Spleen (tissue), 11 donors: Measurements from ENCODE around the gene SPATA20. TPM values are rescaled to one million over a fixed set of nuclear protein-coding genes. Genes with fewer than 3 reads are reported as not detected.

Source experiments
- DNase-seq: peaks from one replicate; pipeline ENCODE4 v3.0.0-alpha.2; 2020
- H3K27ac ChIP-seq, 8 donors: fragments of 200-600 bp; sonication (generic) in 7 of 8; 1 replicate in 4 of 8; 2 replicates in 4 of 8; pipeline versions ENCODE4 v1.5.0 to v1.8.0; 2016 to 2021; ENCODE audit warnings: inconsistent platforms in 4 of 8, mild to moderate bottlenecking in 4 of 8, moderate library complexity in 1 of 8
- H3K27me3 ChIP-seq, 7 donors: fragments of 200-600 bp; sonication (generic) in 6 of 7; replicated peaks in 1 of 7; 1 replicate in 4 of 7; 2 replicates in 3 of 7; pipeline versions ENCODE4 v1.5.0 to v1.8.0; 2016 to 2021; ENCODE audit warnings: inconsistent platforms in 3 of 7, mild to moderate bottlenecking in 1 of 7
- H3K36me3 ChIP-seq, 6 donors: fragments of 200-600 bp; sonication (generic) in 5 of 6; 1 replicate in 4 of 6; 2 replicates in 2 of 6; pipeline versions ENCODE4 v1.5.0 to v1.8.0; 2016 to 2021; ENCODE audit warnings: inconsistent platforms in 2 of 6
- H3K4me1 ChIP-seq, 6 donors: fragments of 200-600 bp; sonication (generic) in 5 of 6; 1 replicate in 3 of 6; 2 replicates in 3 of 6; pipeline versions ENCODE4 v1.5.0 to v1.8.0; 2016 to 2021; ENCODE audit warnings: inconsistent platforms in 3 of 6
- H3K4me3 ChIP-seq, 8 donors: fragments of 200-600 bp; sonication (generic) in 7 of 8; 1 replicate in 4 of 8; 2 replicates in 4 of 8; pipeline versions ENCODE4 v1.5.0 to v1.8.0; 2016 to 2021; ENCODE audit warnings: inconsistent platforms in 4 of 8, mild to moderate bottlenecking in 4 of 8, moderate library complexity in 2 of 8
- H3K9me3 ChIP-seq, 8 donors: fragments of 200-600 bp; sonication (generic) in 7 of 8; 1 replicate in 4 of 8; 2 replicates in 4 of 8; pipeline versions ENCODE4 v1.5.0 to v1.8.0; 2016 to 2021; ENCODE audit warnings: inconsistent platforms in 4 of 8
- CTCF ChIP-seq, 11 experiments: fragments of 200-600 bp in 7 of 11; fragments of 450-650 bp in 4 of 11; sonication (generic) in 4 of 11; IDR thresholded peaks in 8 of 11; conservative IDR thresholded peaks in 3 of 11; 1 replicate in 7 of 11; 2 replicates in 4 of 11; pipeline versions ENCODE4 v1.4.0 to v1.8.0; 2016 to 2021; ENCODE audit warnings: antibody characterized with exemption in 11 of 11, inconsistent platforms in 4 of 11, mild to moderate bottlenecking in 1 of 11
- POLR2A ChIP-seq, 3 donors: fragments of 450-650 bp; IDR thresholded peaks; one replicate each; pipeline ENCODE4 v1.5.1; 2017; ENCODE audit warnings: antibody characterized with exemption in 3 of 3, mild to moderate bottlenecking in 1 of 3
- POLR2AphosphoS5 ChIP-seq, 3 donors: sonication (generic); formaldehyde crosslinking; IDR thresholded peaks; one replicate each; pipeline ENCODE4 v1.5.1; 2017; ENCODE audit warnings: antibody characterized with exemption in 3 of 3
- WGBS, 5 donors: extraction: QIAGEN DNeasy Blood & Tissue Kit in 3 of 5; methylation state at CpG; one replicate each; pipeline versions ENCODE4 v1.1.5 to v1.1.7; 2013 to 2018; 5-methylcytosine and 5-hydroxymethylcytosine counted together
- intact Hi-C: fragments of 100-400 bp; cut with DNase I; formaldehyde crosslinking; loops from one replicate; pipeline ENCODE4 v1.15.0; 2023; ENCODE audit warnings: low total_unique reads
- polyA plus RNA-seq, 3 donors: library from polyadenylated mRNA; stranded (reverse); fragments of 200-250 nt; gene quantifications; one replicate each; pipeline ENCODE4 v1.2.1, GENCODE V29; 2013
- total RNA-seq, 7 donors: library from RNA; depleted of rRNA in 3 of 7; stranded (reverse); fragments of >200 nt in 3 of 7; fragmentation: NEBNext Ultra II Directional in 4 of 7; extraction: Animal tissue kit (Norgen Biotek cat#: 25700) in 4 of 7; gene quantifications; one replicate each; pipeline versions ENCODE4 v1.1.0 to v1.2.1, GENCODE V29; 2016 to 2021
- donor health status: healthy with polysubstance abuse.
- donor health status: DM: no; HTN: no; CAD: no; lungs with moderate emphysema.
- donor health status: DM: no; HTN: no; CAD: no.
- donor health status: Bipolar disorder and iron deficiency.
- donor health status: healthy.
- donor health status: DM: no; HTN: no; CAD: no.
- donor health status: DM: yes; HTN: yes; CAD: no.

SPATA20 gene
- total and polyA plus RNA-seq, 10 donors: 14.9 to 128 (median 57.1) TPM

- 85 to 93% (median 92%) methylated on average over 8 of the region's 8 CpGs for WGBS, 5 donors
- H3K27me3 ChIP-seq: peaks cover 0 to 47% (median 10%) of the 10 kb centered on the region in 7 donors
- intact Hi-C loops: no loop called here
- no peaks in the 10 kb centered on the region for H3K36me3 ChIP-seq
- H3K4me1 ChIP-seq: peaks cover 0 to 9% (median under 1%) of the 10 kb centered on the region in 6 donors
- H3K9me3 ChIP-seq: no peaks in the 10 kb centered on the region
- TF ChIP-seq POLR2A (IDR thresholded peaks at IDR 0.05) (no peak), POLR2AphosphoS5 (IDR thresholded peaks at IDR 0.05) (no peak), CTCF (IDR thresholded peaks at IDR 0.05 in 8 of 11, conservative IDR thresholded peaks at IDR 0.05 in 3 of 11) (no peak)
- no peak overlapping the region for H3K27ac ChIP-seq
- no peak for DNase-seq
- H3K4me3 ChIP-seq: no peak overlapping the region
Measured at GRCh38 chr17:50570032-50570431, 23.1 kb downstream of the SPATA20 start.

- H3K36me3 ChIP-seq: no peaks in the 10 kb centered on the region
- H3K27me3 ChIP-seq: peaks cover 0 to 42% (median 5%) of the 10 kb centered on the region in 7 donors
- no peak for TF ChIP-seq CTCF (IDR thresholded peaks at IDR 0.05 in 8 of 11, conservative IDR thresholded peaks at IDR 0.05 in 3 of 11)
- TF ChIP-seq POLR2A (IDR thresholded peaks at IDR 0.05): no peak
- TF ChIP-seq POLR2AphosphoS5 (IDR thresholded peaks at IDR 0.05): no peak
- no peak for DNase-seq
- H3K4me3 ChIP-seq: no peak overlapping the region
- H3K27ac ChIP-seq: no peak overlapping the region
- no peaks in the 10 kb centered on the region for H3K9me3 ChIP-seq
- intact Hi-C loops: no loop called here
- WGBS, 5 donors: 82 to 88% (median 82%) methylated on average over 7 of the region's 7 CpGs
- H3K4me1 ChIP-seq: peaks cover 0 to 4% (median 0%) of the 10 kb centered on the region in 6 donors
Measured at GRCh38 chr17:50570528-50570927, 23.6 kb downstream of the SPATA20 start.

GRCh38 chr17:50571681-50572080 is 24.7 kb downstream of the SPATA20 start:
- no peak for TF ChIP-seq POLR2AphosphoS5 (IDR thresholded peaks at IDR 0.05)
- no peak for TF ChIP-seq CTCF (IDR thresholded peaks at IDR 0.05 in 8 of 11, conservative IDR thresholded peaks at IDR 0.05 in 3 of 11)
- no peak for TF ChIP-seq POLR2A (IDR thresholded peaks at IDR 0.05)
- DNase-seq: no peak
- intact Hi-C loops: no loop called here
- H3K4me3 ChIP-seq: no peak overlapping the region
- H3K36me3 ChIP-seq: no peaks in the 10 kb centered on the region
- H3K4me1 ChIP-seq: no peaks in the 10 kb centered on the region
- H3K27ac ChIP-seq: no peak overlapping the region
- peaks cover 0 to 35% (median 0%) of the 10 kb centered on the region in 7 donors for H3K27me3 ChIP-seq
- 79 to 91% (median 87%) methylated on average over 9 to 19 of the region's 19 CpGs for WGBS, 5 donors
- H3K9me3 ChIP-seq: no peaks in the 10 kb centered on the region

GRCh38 chr17:50572541-50572940 is 25.6 kb downstream of the SPATA20 start:
- TF ChIP-seq POLR2A (IDR thresholded peaks at IDR 0.05): no peak
- TF ChIP-seq CTCF (IDR thresholded peaks at IDR 0.05 in 8 of 11, conservative IDR thresholded peaks at IDR 0.05 in 3 of 11): no peak
- TF ChIP-seq POLR2AphosphoS5 (IDR thresholded peaks at IDR 0.05): no peak
- no peak overlapping the region for H3K27ac ChIP-seq
- DNase-seq: no peak
- no peaks in the 10 kb centered on the region for H3K4me1 ChIP-seq
- H3K9me3 ChIP-seq: no peaks in the 10 kb centered on the region
- intact Hi-C loops: no loop called here
- peaks cover 0 to 26% (median 0%) of the 10 kb centered on the region in 7 donors for H3K27me3 ChIP-seq
- H3K36me3 ChIP-seq: no peaks in the 10 kb centered on the region
- no peak overlapping the region for H3K4me3 ChIP-seq
- 93 to 95% (median 95%) methylated on average over 16 to 20 of the region's 20 CpGs for WGBS, 5 donors
